Measurements from ENCODE around the gene BRD3. TPM values are rescaled to one million over a fixed set of nuclear protein-coding genes. Genes with fewer than 3 reads are reported as not detected.

The BRD3 gene
- total RNA-seq, 1 donor from 2014 or later = 39.6 TPM

- Histone ChIP-seq H3K27me3 (ENCODE audit: insufficient read depth, low read length) (no peaks in the 10 kb centered on the region), H3K4me1 (ENCODE audit: insufficient read depth, low read length) (peaks cover 7% of the 10 kb centered on the region), H3K36me3 (ENCODE audit: insufficient read depth, low read length) (peaks cover 6% of the 10 kb centered on the region), H3K4me3 (ENCODE audit: insufficient read depth, low read depth, low read length) (no peak overlapping the region), H2AFZ (ENCODE audit: low read depth, low read length) (no peak overlapping the region), H3K4me2 (ENCODE audit: low read length) (no peak overlapping the region), H3K27ac (ENCODE audit: low read depth, low read length) (no peak overlapping the region), H4K20me1 (ENCODE audit: insufficient read depth, low read length) (peaks cover 24% of the 10 kb centered on the region), H3K9ac (ENCODE audit: low read length) (no peak overlapping the region), H3K9me3 (ENCODE audit: insufficient read depth, low read depth, low read length) (no peaks in the 10 kb centered on the region), H3K79me2 (ENCODE audit: insufficient read depth, low read length) (no peaks in the 10 kb centered on the region)
- FAIRE-seq = no peak
- TF ChIP-seq CTCF (IDR thresholded peaks at IDR 0.05; ENCODE audit: insufficient read depth, low read depth, low read length) = no peak
- TF ChIP-seq EZH2 (IDR thresholded peaks at IDR 0.05; ENCODE audit: insufficient read depth, low read length) = no peak
- peaks cover 12% of the 10 kb centered on the region for H3K36me3 Mint-ChIP-seq (ENCODE audit: low read depth, unreplicated experiment)
- DNase-seq (ENCODE audit: low read depth) = no peak
- no peaks in the 10 kb centered on the region for H3K27me3 Mint-ChIP-seq (ENCODE audit: low read depth, unreplicated experiment)
- no peak overlapping the region for H3K4me3 Mint-ChIP-seq (ENCODE audit: unreplicated experiment)
- no peaks in the 10 kb centered on the region for H3K9me3 Mint-ChIP-seq (ENCODE audit: unreplicated experiment)
- H3K27ac Mint-ChIP-seq (ENCODE audit: unreplicated experiment) = no peak overlapping the region
- H3K4me1 Mint-ChIP-seq (ENCODE audit: low read depth, unreplicated experiment) = no peaks in the 10 kb centered on the region
These were observed 39.1 kb downstream of the BRD3 start for GRCh38 chr9:134028575-134029247.

DNA sequence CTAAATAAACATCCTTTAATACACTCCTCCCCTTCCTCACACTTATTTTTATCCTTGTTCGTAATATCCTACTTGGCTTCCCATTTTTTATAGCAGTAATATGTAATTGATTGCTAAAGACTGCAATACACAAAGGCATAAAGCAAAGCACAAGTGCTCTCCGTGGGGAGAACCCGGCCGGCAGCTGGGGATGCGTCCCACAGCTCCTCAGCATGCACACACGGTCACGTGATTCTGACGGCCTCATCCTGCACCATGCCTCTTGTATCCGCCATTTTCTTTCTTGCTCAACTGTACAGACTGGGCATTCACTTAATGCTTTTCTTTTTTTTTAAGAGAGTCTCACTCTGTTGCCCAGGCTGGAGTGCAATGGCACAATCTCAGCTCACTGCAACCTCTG lies 39.8 kb downstream of the BRD3 start:
- Mint-ChIP-seq H3K4me1 (ENCODE audit: low read depth, unreplicated experiment) (no peaks in the 10 kb centered on the region), H3K27me3 (ENCODE audit: low read depth, unreplicated experiment) (no peaks in the 10 kb centered on the region), H3K36me3 (ENCODE audit: low read depth, unreplicated experiment) (peaks cover 7% of the 10 kb centered on the region), H3K4me3 (ENCODE audit: unreplicated experiment) (no peak overlapping the region), H3K9me3 (ENCODE audit: unreplicated experiment) (no peaks in the 10 kb centered on the region), H3K27ac (ENCODE audit: unreplicated experiment) (peak overlapping the region; percentile 55)
- H3K4me1 ChIP-seq (ENCODE audit: insufficient read depth, low read length) = peaks cover 7% of the 10 kb centered on the region
- H3K27me3 ChIP-seq (ENCODE audit: insufficient read depth, low read length) = no peaks in the 10 kb centered on the region
- DNase-seq (ENCODE audit: low read depth) (no peak), FAIRE-seq (no peak)
- H2AFZ ChIP-seq (ENCODE audit: low read depth, low read length) = no peak overlapping the region
- H3K9ac ChIP-seq (ENCODE audit: low read length) = no peak overlapping the region
- H4K20me1 ChIP-seq (ENCODE audit: insufficient read depth, low read length) = peaks cover 20% of the 10 kb centered on the region
- no peak overlapping the region for H3K27ac ChIP-seq (ENCODE audit: low read depth, low read length)
- H3K4me3 ChIP-seq (ENCODE audit: insufficient read depth, low read depth, low read length) = no peak overlapping the region
- TF ChIP-seq CTCF (IDR thresholded peaks at IDR 0.05; ENCODE audit: insufficient read depth, low read depth, low read length) (no peak), EZH2 (IDR thresholded peaks at IDR 0.05; ENCODE audit: insufficient read depth, low read length) (no peak)
- no peaks in the 10 kb centered on the region for H3K79me2 ChIP-seq (ENCODE audit: insufficient read depth, low read length)
- no peaks in the 10 kb centered on the region for H3K9me3 ChIP-seq (ENCODE audit: insufficient read depth, low read depth, low read length)
- no peak overlapping the region for H3K4me2 ChIP-seq (ENCODE audit: low read length)
- H3K36me3 ChIP-seq (ENCODE audit: insufficient read depth, low read length) = peaks cover 5% of the 10 kb centered on the region

DNA sequence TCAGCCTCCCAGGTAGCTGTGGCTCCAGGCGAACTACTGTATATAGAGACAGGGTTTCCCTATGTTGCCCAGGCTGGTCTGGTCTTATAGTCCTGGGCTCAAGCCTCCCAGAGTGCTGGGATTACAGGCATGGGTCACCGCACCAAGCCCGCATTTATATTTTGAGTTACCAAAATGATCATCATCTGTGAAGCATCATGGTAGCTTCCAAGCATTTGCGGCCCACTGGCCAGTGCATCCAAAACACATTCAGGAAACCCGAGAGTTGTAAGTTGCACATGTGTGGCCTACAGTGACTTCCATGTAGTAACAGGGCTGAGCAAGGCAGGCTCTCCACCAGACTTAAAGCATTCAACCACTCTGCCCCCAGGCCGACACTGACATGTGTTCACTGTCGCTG lies 40.3 kb downstream of the BRD3 start:
- no peak overlapping the region for H3K27ac Mint-ChIP-seq (ENCODE audit: unreplicated experiment)
- DNase-seq (ENCODE audit: low read depth) (no peak), FAIRE-seq (no peak)
- Histone ChIP-seq H4K20me1 (ENCODE audit: insufficient read depth, low read length) (peaks cover 19% of the 10 kb centered on the region), H3K27me3 (ENCODE audit: insufficient read depth, low read length) (no peaks in the 10 kb centered on the region), H3K27ac (ENCODE audit: low read depth, low read length) (no peak overlapping the region), H3K79me2 (ENCODE audit: insufficient read depth, low read length) (no peaks in the 10 kb centered on the region), H3K4me3 (ENCODE audit: insufficient read depth, low read depth, low read length) (no peak overlapping the region), H3K9me3 (ENCODE audit: insufficient read depth, low read depth, low read length) (no peaks in the 10 kb centered on the region), H3K4me2 (ENCODE audit: low read length) (no peak overlapping the region), H3K9ac (ENCODE audit: low read length) (no peak overlapping the region), H3K4me1 (ENCODE audit: insufficient read depth, low read length) (peaks cover 7% of the 10 kb centered on the region), H2AFZ (ENCODE audit: low read depth, low read length) (no peak overlapping the region), H3K36me3 (ENCODE audit: insufficient read depth, low read length) (peaks cover 2% of the 10 kb centered on the region)
- no peak overlapping the region for H3K4me3 Mint-ChIP-seq (ENCODE audit: unreplicated experiment)
- no peak for TF ChIP-seq CTCF (IDR thresholded peaks at IDR 0.05; ENCODE audit: insufficient read depth, low read depth, low read length)
- no peaks in the 10 kb centered on the region for H3K4me1 Mint-ChIP-seq (ENCODE audit: low read depth, unreplicated experiment)
- peaks cover 6% of the 10 kb centered on the region for H3K36me3 Mint-ChIP-seq (ENCODE audit: low read depth, unreplicated experiment)
- no peaks in the 10 kb centered on the region for H3K27me3 Mint-ChIP-seq (ENCODE audit: low read depth, unreplicated experiment)
- no peaks in the 10 kb centered on the region for H3K9me3 Mint-ChIP-seq (ENCODE audit: unreplicated experiment)

All from astrocyte (in vitro differentiated cells and primary cell).